ENCODE data around the gene EOLA1. TPM values are rescaled to one million over a fixed set of nuclear protein-coding genes. Genes with fewer than 3 reads are reported as not detected.

Gene EOLA1
- total and polyA plus RNA-seq, 2 experiments from 2014 or later: 2.5 to 3.3 TPM

DNA sequence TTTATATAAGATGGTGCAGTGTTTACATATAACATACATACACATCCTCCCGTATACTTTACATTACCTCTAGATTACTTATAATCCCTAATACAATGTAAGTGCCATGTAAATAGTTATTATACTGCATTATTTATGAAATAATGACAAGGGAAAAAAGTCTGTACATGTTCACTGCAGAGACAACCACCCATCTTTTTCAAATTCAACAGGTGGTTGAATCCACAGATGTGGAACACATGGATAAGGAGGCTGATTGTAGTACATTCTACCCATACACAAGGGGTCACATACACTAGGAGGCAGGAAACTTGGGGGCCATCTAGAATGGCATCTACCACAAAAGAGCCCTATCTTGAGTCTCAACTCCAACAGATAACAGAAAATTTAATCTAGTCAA is 32.3 kb upstream of the EOLA1 start:
- Histone ChIP-seq H4K20me1 (replicated peaks; ENCODE audit: insufficient read depth) (no peaks in the 10 kb centered on the region), H3F3A (replicated peaks; ENCODE audit: low read depth) (no peaks in the 10 kb centered on the region), H3K4me2 (no peak overlapping the region), H3K4me1 (ENCODE audit: insufficient read depth) (no peaks in the 10 kb centered on the region), H3K79me2 (replicated peaks; ENCODE audit: insufficient read depth) (no peaks in the 10 kb centered on the region), H2AFZ (no peak overlapping the region), H3K36me3 (ENCODE audit: insufficient read depth) (no peaks in the 10 kb centered on the region), H3K9me2 (ENCODE audit: insufficient read depth) (no peaks in the 10 kb centered on the region), H3K27me3 (ENCODE audit: insufficient read depth) (no peaks in the 10 kb centered on the region), H3K27ac (ENCODE audit: low read depth) (no peak overlapping the region), H3K4me3 (no peak overlapping the region)
- no peaks in the 10 kb centered on the region; the same call in 2 of the 3 replicates for H3K36me3 Mint-ChIP-seq (ENCODE audit: low read depth)
- peaks cover 22% of the 10 kb centered on the region; the same call in 2 of the 3 replicates for H3K4me1 Mint-ChIP-seq
- H3K4me3 Mint-ChIP-seq: no peak overlapping the region
- TF ChIP-seq JUNB (IDR thresholded peaks at IDR 0.05; ENCODE audit: unreplicated experiment): no peak
- no peak for TF ChIP-seq STAT1 (IDR thresholded peaks at IDR 0.05; ENCODE audit: unreplicated experiment)
- TF ChIP-seq, protein P1, sequence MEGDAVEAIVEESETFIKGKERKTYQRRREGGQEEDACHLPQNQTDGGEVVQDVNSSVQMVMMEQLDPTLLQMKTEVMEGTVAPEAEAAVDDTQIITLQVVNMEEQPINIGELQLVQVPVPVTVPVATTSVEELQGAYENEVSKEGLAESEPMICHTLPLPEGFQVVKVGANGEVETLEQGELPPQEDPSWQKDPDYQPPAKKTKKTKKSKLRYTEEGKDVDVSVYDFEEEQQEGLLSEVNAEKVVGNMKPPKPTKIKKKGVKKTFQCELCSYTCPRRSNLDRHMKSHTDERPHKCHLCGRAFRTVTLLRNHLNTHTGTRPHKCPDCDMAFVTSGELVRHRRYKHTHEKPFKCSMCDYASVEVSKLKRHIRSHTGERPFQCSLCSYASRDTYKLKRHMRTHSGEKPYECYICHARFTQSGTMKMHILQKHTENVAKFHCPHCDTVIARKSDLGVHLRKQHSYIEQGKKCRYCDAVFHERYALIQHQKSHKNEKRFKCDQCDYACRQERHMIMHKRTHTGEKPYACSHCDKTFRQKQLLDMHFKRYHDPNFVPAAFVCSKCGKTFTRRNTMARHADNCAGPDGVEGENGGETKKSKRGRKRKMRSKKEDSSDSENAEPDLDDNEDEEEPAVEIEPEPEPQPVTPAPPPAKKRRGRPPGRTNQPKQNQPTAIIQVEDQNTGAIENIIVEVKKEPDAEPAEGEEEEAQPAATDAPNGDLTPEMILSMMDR (conservative IDR thresholded peaks at IDR 0.05; ENCODE audit: low read depth in 2 of 2): no peak
- no peak for TF ChIP-seq NANOG (IDR thresholded peaks at IDR 0.05; ENCODE audit: borderline replicate concordance)
- TF ChIP-seq ZNF331 (CRISPR knock-in tag; IDR thresholded peaks at IDR 0.05; ENCODE audit: low read depth): no peak
- TF ChIP-seq EZH2phosphoT487 (IDR thresholded peaks at IDR 0.05; ENCODE audit: unreplicated experiment): no peak
- TF ChIP-seq POLR2AphosphoS5 (IDR thresholded peaks at IDR 0.05; ENCODE audit: low read depth): no peak
- TF ChIP-seq ZNF114 (CRISPR knock-in tag; IDR thresholded peaks at IDR 0.05): no peak
- TF ChIP-seq, protein P2, sequence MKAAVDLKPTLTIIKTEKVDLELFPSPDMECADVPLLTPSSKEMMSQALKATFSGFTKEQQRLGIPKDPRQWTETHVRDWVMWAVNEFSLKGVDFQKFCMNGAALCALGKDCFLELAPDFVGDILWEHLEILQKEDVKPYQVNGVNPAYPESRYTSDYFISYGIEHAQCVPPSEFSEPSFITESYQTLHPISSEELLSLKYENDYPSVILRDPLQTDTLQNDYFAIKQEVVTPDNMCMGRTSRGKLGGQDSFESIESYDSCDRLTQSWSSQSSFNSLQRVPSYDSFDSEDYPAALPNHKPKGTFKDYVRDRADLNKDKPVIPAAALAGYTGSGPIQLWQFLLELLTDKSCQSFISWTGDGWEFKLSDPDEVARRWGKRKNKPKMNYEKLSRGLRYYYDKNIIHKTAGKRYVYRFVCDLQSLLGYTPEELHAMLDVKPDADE (IDR thresholded peaks at IDR 0.05): no peak
- TF ChIP-seq, protein P3, sequence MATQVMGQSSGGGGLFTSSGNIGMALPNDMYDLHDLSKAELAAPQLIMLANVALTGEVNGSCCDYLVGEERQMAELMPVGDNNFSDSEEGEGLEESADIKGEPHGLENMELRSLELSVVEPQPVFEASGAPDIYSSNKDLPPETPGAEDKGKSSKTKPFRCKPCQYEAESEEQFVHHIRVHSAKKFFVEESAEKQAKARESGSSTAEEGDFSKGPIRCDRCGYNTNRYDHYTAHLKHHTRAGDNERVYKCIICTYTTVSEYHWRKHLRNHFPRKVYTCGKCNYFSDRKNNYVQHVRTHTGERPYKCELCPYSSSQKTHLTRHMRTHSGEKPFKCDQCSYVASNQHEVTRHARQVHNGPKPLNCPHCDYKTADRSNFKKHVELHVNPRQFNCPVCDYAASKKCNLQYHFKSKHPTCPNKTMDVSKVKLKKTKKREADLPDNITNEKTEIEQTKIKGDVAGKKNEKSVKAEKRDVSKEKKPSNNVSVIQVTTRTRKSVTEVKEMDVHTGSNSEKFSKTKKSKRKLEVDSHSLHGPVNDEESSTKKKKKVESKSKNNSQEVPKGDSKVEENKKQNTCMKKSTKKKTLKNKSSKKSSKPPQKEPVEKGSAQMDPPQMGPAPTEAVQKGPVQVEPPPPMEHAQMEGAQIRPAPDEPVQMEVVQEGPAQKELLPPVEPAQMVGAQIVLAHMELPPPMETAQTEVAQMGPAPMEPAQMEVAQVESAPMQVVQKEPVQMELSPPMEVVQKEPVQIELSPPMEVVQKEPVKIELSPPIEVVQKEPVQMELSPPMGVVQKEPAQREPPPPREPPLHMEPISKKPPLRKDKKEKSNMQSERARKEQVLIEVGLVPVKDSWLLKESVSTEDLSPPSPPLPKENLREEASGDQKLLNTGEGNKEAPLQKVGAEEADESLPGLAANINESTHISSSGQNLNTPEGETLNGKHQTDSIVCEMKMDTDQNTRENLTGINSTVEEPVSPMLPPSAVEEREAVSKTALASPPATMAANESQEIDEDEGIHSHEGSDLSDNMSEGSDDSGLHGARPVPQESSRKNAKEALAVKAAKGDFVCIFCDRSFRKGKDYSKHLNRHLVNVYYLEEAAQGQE (IDR thresholded peaks at IDR 0.05; ENCODE audit: unreplicated experiment): no peak
- no peak for TF ChIP-seq CREB1 (CRISPR knock-in tag; IDR thresholded peaks at IDR 0.05; ENCODE audit: low read depth)
- TF ChIP-seq, protein P4, sequence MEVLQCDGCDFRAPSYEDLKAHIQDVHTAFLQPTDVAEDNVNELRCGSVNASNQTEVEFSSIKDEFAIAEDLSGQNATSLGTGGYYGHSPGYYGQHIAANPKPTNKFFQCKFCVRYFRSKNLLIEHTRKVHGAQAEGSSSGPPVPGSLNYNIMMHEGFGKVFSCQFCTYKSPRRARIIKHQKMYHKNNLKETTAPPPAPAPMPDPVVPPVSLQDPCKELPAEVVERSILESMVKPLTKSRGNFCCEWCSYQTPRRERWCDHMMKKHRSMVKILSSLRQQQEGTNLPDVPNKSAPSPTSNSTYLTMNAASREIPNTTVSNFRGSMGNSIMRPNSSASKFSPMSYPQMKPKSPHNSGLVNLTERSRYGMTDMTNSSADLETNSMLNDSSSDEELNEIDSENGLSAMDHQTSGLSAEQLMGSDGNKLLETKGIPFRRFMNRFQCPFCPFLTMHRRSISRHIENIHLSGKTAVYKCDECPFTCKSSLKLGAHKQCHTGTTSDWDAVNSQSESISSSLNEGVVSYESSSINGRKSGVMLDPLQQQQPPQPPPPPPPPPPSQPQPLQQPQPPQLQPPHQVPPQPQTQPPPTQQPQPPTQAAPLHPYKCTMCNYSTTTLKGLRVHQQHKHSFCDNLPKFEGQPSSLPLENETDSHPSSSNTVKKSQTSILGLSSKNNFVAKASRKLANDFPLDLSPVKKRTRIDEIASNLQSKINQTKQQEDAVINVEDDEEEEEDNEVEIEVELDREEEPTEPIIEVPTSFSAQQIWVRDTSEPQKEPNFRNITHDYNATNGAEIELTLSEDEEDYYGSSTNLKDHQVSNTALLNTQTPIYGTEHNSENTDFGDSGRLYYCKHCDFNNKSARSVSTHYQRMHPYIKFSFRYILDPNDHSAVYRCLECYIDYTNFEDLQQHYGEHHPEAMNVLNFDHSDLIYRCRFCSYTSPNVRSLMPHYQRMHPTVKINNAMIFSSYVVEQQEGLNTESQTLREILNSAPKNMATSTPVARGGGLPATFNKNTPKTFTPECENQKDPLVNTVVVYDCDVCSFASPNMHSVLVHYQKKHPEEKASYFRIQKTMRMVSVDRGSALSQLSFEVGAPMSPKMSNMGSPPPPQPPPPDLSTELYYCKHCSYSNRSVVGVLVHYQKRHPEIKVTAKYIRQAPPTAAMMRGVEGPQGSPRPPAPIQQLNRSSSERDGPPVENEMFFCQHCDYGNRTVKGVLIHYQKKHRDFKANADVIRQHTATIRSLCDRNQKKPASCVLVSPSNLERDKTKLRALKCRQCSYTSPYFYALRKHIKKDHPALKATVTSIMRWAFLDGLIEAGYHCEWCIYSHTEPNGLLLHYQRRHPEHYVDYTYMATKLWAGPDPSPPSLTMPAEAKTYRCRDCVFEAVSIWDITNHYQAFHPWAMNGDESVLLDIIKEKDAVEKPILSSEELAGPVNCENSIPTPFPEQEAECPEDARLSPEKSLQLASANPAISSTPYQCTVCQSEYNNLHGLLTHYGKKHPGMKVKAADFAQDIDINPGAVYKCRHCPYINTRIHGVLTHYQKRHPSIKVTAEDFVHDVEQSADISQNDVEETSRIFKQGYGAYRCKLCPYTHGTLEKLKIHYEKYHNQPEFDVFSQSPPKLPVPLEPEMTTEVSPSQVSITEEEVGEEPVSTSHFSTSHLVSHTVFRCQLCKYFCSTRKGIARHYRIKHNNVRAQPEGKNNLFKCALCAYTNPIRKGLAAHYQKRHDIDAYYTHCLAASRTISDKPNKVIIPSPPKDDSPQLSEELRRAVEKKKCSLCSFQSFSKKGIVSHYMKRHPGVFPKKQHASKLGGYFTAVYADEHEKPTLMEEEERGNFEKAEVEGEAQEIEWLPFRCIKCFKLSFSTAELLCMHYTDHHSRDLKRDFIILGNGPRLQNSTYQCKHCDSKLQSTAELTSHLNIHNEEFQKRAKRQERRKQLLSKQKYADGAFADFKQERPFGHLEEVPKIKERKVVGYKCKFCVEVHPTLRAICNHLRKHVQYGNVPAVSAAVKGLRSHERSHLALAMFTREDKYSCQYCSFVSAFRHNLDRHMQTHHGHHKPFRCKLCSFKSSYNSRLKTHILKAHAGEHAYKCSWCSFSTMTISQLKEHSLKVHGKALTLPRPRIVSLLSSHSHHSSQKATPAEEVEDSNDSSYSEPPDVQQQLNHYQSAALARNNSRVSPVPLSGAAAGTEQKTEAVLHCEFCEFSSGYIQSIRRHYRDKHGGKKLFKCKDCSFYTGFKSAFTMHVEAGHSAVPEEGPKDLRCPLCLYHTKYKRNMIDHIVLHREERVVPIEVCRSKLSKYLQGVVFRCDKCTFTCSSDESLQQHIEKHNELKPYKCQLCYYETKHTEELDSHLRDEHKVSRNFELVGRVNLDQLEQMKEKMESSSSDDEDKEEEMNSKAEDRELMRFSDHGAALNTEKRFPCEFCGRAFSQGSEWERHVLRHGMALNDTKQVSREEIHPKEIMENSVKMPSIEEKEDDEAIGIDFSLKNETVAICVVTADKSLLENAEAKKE (CRISPR knock-in tag; IDR thresholded peaks at IDR 0.05): no peak
- no peak for TF ChIP-seq EZH2 (IDR thresholded peaks at IDR 0.05; ENCODE audit: low read depth, unreplicated experiment)
- no peak overlapping the region for H3K27ac Mint-ChIP-seq
- H3K27me3 Mint-ChIP-seq (ENCODE audit: insufficient read depth, low read depth, poor library complexity): peaks cover 3% of the 10 kb centered on the region
- no peak for ATAC-seq
- DNase-seq (ENCODE audit: low spot score): no peak
- H3K9me3 Mint-ChIP-seq: no peaks in the 10 kb centered on the region; the same call in 2 of the 3 replicates

Data from GM23338 (cell line).